ENCODE results near the gene LDLRAD3. TPM values are rescaled to one million over a fixed set of nuclear protein-coding genes. Genes with fewer than 3 reads are reported as not detected.

Gene LDLRAD3
- total RNA-seq, 2 experiments from 2014 or later: 0.10 to 0.22 TPM

GRCh38 chr11:35970445-35970844, 26.6 kb downstream of the LDLRAD3 start:
- no peaks in the 10 kb centered on the region for H3K9me3 Mint-ChIP-seq
- POLR2A ChIA-PET: no interaction called here
- no peaks in the 10 kb centered on the region for H3K36me3 Mint-ChIP-seq
- intact Hi-C loops (cut with micrococcal nuclease): no loop called here
- H3K27ac Mint-ChIP-seq: no peak overlapping the region
- H3K4me3 Mint-ChIP-seq: no peak overlapping the region
- DNase-seq: no peak
- CTCF ChIA-PET: no interaction called here
- peaks cover 1% of the 10 kb centered on the region for H3K27me3 Mint-ChIP-seq
- H3K4me1 Mint-ChIP-seq (ENCODE audit: low read depth): no peaks in the 10 kb centered on the region

DNA sequence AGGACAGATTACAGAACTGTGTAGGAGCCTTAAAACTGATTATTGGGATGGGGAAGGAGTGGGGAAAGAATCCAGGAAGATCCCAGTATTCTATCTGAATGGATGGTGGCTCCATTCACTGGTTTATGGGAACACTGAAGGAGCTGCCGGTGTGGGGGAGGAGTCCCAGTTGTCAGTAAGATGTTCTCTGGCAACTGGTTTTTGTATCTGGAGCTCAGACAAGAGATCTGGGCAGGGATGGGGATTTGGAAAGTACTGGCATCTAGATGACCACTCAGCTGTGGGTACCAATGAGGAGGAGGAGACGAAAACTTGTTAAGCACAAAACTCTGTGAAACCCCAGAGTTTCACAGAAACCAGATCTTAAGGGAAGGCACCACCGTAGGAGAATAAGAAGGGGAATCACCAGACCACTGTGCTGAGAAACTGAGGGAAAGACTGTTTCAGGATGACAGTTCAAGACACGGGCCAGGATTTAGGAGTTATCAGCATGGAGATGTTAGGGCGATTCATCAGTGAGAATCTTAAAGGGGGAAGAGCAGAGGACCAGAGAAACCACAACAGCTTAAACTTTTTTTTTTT, 28.1 kb downstream of the LDLRAD3 start:
- intact Hi-C loops (cut with micrococcal nuclease): no loop called here
- CTCF ChIA-PET: no interaction called here
- H3K4me1 Mint-ChIP-seq (ENCODE audit: low read depth): no peaks in the 10 kb centered on the region

GRCh38 chr11:35974882-35975589, 31.2 kb downstream of the LDLRAD3 start:
- Mint-ChIP-seq H3K9me3 (no peaks in the 10 kb centered on the region), H3K4me3 (no peak overlapping the region), H3K27ac (no peak overlapping the region), H3K4me1 (ENCODE audit: low read depth) (no peaks in the 10 kb centered on the region), H3K36me3 (no peaks in the 10 kb centered on the region), H3K27me3 (peaks cover 3% of the 10 kb centered on the region)
- intact Hi-C loops (cut with micrococcal nuclease): no loop called here
- DNase-seq: no peak
- CTCF ChIA-PET: no interaction called here
- POLR2A ChIA-PET: no interaction called here

More for the DNA sequence above, 28.1 kb downstream of the LDLRAD3 start:
- Mint-ChIP-seq H3K9me3 (no peaks in the 10 kb centered on the region), H3K36me3 (no peaks in the 10 kb centered on the region), H3K27ac (no peak overlapping the region), H3K4me3 (no peak overlapping the region), H3K27me3 (peaks cover 3% of the 10 kb centered on the region)
- POLR2A ChIA-PET: no interaction called here
- DNase-seq: no peak

DNA sequence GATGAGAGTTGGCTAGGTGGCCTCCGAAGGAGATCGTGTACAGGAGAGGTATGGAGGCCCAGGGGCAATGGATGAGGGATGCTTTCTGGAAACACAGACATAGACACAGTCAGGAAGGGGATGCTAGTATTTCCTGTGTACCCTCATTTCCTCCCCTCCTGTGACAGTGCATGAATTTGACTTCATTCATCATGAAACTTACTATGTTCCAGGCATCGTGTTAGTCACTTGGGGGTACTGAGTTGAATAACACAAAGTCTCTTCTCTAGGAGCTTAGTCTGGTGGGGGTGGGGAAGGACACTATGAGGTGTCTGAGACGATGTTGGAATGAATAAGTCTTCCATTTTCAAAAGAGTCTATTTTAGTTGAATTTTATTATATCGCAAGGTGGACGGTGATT, 32.6 kb downstream of the LDLRAD3 start:
- CTCF ChIA-PET: no interaction called here

GRCh38 chr11:35978183-35978582, 34.3 kb downstream of the LDLRAD3 start:
- no peaks in the 10 kb centered on the region for H3K4me1 Mint-ChIP-seq (ENCODE audit: low read depth)
- H3K4me3 Mint-ChIP-seq: no peak overlapping the region
- ChIA-PET POLR2A (no interaction called here), CTCF (no interaction called here)
- no peaks in the 10 kb centered on the region for H3K36me3 Mint-ChIP-seq
- H3K9me3 Mint-ChIP-seq: no peaks in the 10 kb centered on the region
- intact Hi-C loops (cut with micrococcal nuclease): no loop called here
- H3K27me3 Mint-ChIP-seq: peaks cover 4% of the 10 kb centered on the region
- DNase-seq: no peak
- no peak overlapping the region for H3K27ac Mint-ChIP-seq

More for the DNA sequence above, 32.6 kb downstream of the LDLRAD3 start:
- H3K4me1 Mint-ChIP-seq (ENCODE audit: low read depth): no peaks in the 10 kb centered on the region
- H3K4me3 Mint-ChIP-seq: no peak overlapping the region
- intact Hi-C loops (cut with micrococcal nuclease): no loop called here
- no peaks in the 10 kb centered on the region for H3K9me3 Mint-ChIP-seq
- no peak for DNase-seq
- H3K36me3 Mint-ChIP-seq: no peaks in the 10 kb centered on the region
- no peak overlapping the region for H3K27ac Mint-ChIP-seq
- peaks cover 3% of the 10 kb centered on the region for H3K27me3 Mint-ChIP-seq
- POLR2A ChIA-PET: no interaction called here

GRCh38 chr11:35978891-35979290, 35.0 kb downstream of the LDLRAD3 start:
- ChIA-PET CTCF (no interaction called here), POLR2A (no interaction called here)
- no peak overlapping the region for H3K4me3 Mint-ChIP-seq
- no peak overlapping the region for H3K27ac Mint-ChIP-seq
- no peaks in the 10 kb centered on the region for H3K9me3 Mint-ChIP-seq
- H3K27me3 Mint-ChIP-seq: peaks cover 3% of the 10 kb centered on the region
- H3K36me3 Mint-ChIP-seq: no peaks in the 10 kb centered on the region
- H3K4me1 Mint-ChIP-seq (ENCODE audit: low read depth): no peaks in the 10 kb centered on the region
- no peak for DNase-seq
- intact Hi-C loops (cut with micrococcal nuclease): no loop called here

DNA sequence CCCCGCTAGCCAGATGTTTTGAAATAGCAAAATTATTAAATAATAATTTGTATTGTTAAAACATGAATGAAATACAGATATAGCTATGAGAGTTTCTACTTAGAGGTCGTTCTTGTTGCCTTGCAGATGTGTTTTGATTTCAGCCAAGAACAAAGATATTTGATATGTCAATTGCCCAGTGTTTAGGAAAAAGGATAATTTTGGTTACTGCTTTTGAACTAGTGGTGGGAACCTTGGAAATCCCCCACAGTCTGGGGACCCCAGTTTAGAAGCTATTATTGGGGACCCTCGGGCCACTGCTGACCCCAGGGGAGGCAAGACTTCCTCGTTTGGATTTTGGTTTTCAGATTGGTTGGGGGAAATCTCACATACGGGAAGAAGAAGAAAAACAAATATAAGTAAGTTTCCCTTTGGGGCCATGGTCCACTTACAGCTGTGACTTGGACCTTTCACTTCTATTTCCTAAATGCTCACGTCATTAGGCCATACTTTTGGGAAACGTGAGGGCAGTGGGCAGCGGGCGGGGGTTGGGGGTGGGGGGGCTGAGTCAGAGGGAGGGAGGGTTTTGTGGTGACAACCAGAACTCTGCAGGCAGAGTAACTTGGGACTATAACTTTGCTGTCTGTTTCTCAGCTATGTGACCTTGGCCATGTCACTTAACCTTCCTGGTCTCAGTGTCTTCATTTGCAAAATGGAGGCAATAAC, 37.0 kb downstream of the LDLRAD3 start:
- ChIA-PET POLR2A (no interaction called here), CTCF (interaction anchor here (0.6 kb wide), 1 partner anchor 159 kb away, joined by 3 read pairs; no protein-coding TSS in a partner anchor)
- intact Hi-C loops (cut with micrococcal nuclease): no loop called here
- DNase-seq: no peak
- Mint-ChIP-seq H3K9me3 (peaks cover 3% of the 10 kb centered on the region), H3K27ac (no peak overlapping the region), H3K4me1 (ENCODE audit: low read depth) (no peaks in the 10 kb centered on the region), H3K4me3 (no peak overlapping the region), H3K36me3 (no peaks in the 10 kb centered on the region), H3K27me3 (peaks cover 5% of the 10 kb centered on the region)

DNA sequence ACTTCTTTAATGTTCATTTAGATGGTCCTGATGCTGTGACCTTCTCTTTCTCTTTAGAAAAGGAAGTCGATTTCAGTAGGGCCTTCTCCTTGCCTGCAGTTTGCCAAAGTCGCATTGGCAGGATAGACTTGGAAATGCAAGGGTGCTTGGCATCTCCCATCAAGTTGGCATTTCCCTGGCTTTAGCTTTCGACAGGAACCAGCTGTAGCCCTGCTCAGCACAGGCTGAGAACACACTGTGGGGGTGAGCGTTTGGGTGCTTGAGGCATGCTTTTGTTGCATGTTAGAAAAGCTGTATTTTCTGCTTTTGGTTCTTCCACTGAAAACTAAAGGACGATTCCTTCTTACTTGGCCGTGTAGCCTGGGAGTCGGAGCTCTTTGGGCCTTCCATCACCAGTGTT, 37.7 kb downstream of the LDLRAD3 start:
- POLR2A ChIA-PET: no interaction called here
- H3K27ac Mint-ChIP-seq: no peak overlapping the region
- H3K9me3 Mint-ChIP-seq: peaks cover 3% of the 10 kb centered on the region
- CTCF ChIA-PET: no interaction called here
- no peak overlapping the region for H3K4me3 Mint-ChIP-seq
- intact Hi-C loops (cut with micrococcal nuclease): no loop called here
- H3K36me3 Mint-ChIP-seq: no peaks in the 10 kb centered on the region
- H3K4me1 Mint-ChIP-seq (ENCODE audit: low read depth): no peaks in the 10 kb centered on the region
- DNase-seq: no peak
- peaks cover 4% of the 10 kb centered on the region for H3K27me3 Mint-ChIP-seq

- Mint-ChIP-seq H3K27ac (no peak overlapping the region), H3K4me3 (no peak overlapping the region), H3K36me3 (no peaks in the 10 kb centered on the region), H3K4me1 (ENCODE audit: low read depth) (no peaks in the 10 kb centered on the region), H3K9me3 (peaks cover 3% of the 10 kb centered on the region), H3K27me3 (peaks cover 4% of the 10 kb centered on the region)
- intact Hi-C loops (cut with micrococcal nuclease): no loop called here
- CTCF ChIA-PET: no interaction called here
- POLR2A ChIA-PET: no interaction called here
- no peak for DNase-seq
Observed at GRCh38 chr11:35982061-35982460, 38.2 kb downstream of the LDLRAD3 start.

- CTCF ChIA-PET: no interaction called here
- intact Hi-C loops (cut with micrococcal nuclease): no loop called here
Observed at GRCh38 chr11:35983981-35984380, 40.1 kb downstream of the LDLRAD3 start.

DNA sequence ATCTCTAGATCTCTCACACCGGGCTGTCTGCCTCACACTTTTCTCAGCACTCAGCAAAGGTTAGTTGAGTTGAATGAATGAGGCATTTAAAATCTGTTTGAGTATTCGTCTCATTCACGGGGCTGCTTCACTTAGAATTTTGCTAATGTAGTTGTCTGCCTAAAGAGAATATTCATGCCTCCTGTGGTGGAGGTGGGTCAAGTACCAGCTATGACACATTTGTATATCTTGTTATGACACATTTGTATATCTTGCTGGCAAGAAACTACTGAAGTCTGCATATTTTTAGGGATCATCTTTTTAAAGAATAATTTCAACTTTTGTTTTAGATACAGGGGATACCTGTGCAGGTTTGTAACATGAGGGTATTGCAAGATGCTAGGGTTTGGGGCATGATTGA, 43.1 kb downstream of the LDLRAD3 start:
- H3K9me3 Mint-ChIP-seq: peaks cover 3% of the 10 kb centered on the region
- ChIA-PET CTCF (no interaction called here), POLR2A (no interaction called here)
- no peak for DNase-seq
- no peaks in the 10 kb centered on the region for H3K4me1 Mint-ChIP-seq (ENCODE audit: low read depth)
- no peak overlapping the region for H3K27ac Mint-ChIP-seq
- H3K4me3 Mint-ChIP-seq: no peak overlapping the region
- intact Hi-C loops (cut with micrococcal nuclease): no loop called here
- H3K27me3 Mint-ChIP-seq: peaks cover 12% of the 10 kb centered on the region
- no peaks in the 10 kb centered on the region for H3K36me3 Mint-ChIP-seq

More at GRCh38 chr11:35983981-35984380, 40.1 kb downstream of the LDLRAD3 start:
- Mint-ChIP-seq H3K27me3 (peaks cover 6% of the 10 kb centered on the region), H3K4me1 (ENCODE audit: low read depth) (no peaks in the 10 kb centered on the region), H3K27ac (no peak overlapping the region), H3K9me3 (peaks cover 3% of the 10 kb centered on the region), H3K4me3 (no peak overlapping the region), H3K36me3 (no peaks in the 10 kb centered on the region)
- no peak for DNase-seq
- POLR2A ChIA-PET: no interaction called here

DNA sequence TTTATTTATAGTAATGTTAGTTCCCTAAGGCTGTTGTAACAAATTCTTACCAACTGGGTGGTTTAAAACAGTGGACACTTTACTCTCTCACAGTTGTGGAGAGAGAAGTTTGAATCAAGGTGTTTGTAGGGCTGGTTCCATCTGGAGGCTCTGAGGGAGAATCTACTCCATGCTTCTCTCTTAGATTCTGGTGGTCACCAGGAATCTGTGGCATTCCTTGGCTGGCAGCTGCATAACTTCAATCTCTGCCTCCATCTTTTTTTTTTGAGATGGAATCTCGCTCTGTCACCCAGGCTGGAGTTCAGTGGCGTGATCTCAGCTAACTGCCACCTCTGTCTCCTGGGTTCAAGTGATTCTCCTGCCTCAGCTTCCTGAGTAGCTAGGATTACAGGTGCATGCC, 46.3 kb downstream of the LDLRAD3 start:
- no peak overlapping the region for H3K4me3 Mint-ChIP-seq
- DNase-seq: no peak
- no peaks in the 10 kb centered on the region for H3K4me1 Mint-ChIP-seq (ENCODE audit: low read depth)
- CTCF ChIA-PET: no interaction called here
- H3K9me3 Mint-ChIP-seq: peaks cover 3% of the 10 kb centered on the region
- peaks cover 12% of the 10 kb centered on the region for H3K27me3 Mint-ChIP-seq
- intact Hi-C loops (cut with micrococcal nuclease): no loop called here
- H3K36me3 Mint-ChIP-seq: no peaks in the 10 kb centered on the region
- no peak overlapping the region for H3K27ac Mint-ChIP-seq
- POLR2A ChIA-PET: no interaction called here

- Mint-ChIP-seq H3K27me3 (peaks cover 12% of the 10 kb centered on the region), H3K4me1 (ENCODE audit: low read depth) (no peaks in the 10 kb centered on the region), H3K36me3 (no peaks in the 10 kb centered on the region), H3K9me3 (no peaks in the 10 kb centered on the region), H3K4me3 (no peak overlapping the region), H3K27ac (no peak overlapping the region)
- DNase-seq: no peak
- intact Hi-C loops (cut with micrococcal nuclease): no loop called here
- POLR2A ChIA-PET: no interaction called here
- CTCF ChIA-PET: no interaction called here
Observed at GRCh38 chr11:35990816-35991215, 47.0 kb downstream of the LDLRAD3 start.

Data from activated CD4-positive, alpha-beta memory T cell treated with anti-CD3 and anti-CD28 coated beads for 36 hours (primary cell).